GM12878 (cell line): Measurements from ENCODE around the gene MYO16. TPM values are rescaled to one million over a fixed set of nuclear protein-coding genes. Genes with fewer than 3 reads are reported as not detected.

ENCODE experiments used
- ATAC-seq: fragments of 200-7000 bp; cut with Tn5 transposase; 3 replicates; pipeline ENCODE4 v1.9.1; 2020; ENCODE audit warnings: mild to moderate bottlenecking, moderate library complexity
- BruUV-seq: library from RNA; stranded (reverse); fragments of 400-500 nt; replicated peaks from 2 replicates; lab custom pipeline; 2021; lab: Mats Ljungman, UMichigan
- CTCF ChIA-PET: fragments of 300-600 bp; sonication (Branson Sonifier 250); formaldehyde crosslinking; extraction: SDS; loops from one replicate; lab custom pipeline; 2021; ENCODE audit warnings: inconsistent platforms; lab: Yijun Ruan, JAX
- POLR2A ChIA-PET: fragments of 350-600 bp; formaldehyde crosslinking; extraction: SDS; loops from one replicate; lab custom pipeline; 2021; ENCODE audit warnings: inconsistent platforms; lab: Charles Lee
- RAD21 ChIA-PET: fragments of 300-600 bp; sonication (Branson Sonifier 250); formaldehyde crosslinking; loops from one replicate; lab custom pipeline; 2023; ENCODE audit warnings: antibody characterized with exemption; ENCODE audit not compliant: unreplicated experiment; lab: Charles Lee
- SMC1A ChIA-PET: fragments of 300-600 bp; sonication (Branson Sonifier 250); formaldehyde crosslinking; loops from one replicate; lab custom pipeline; 2023; ENCODE audit not compliant: unreplicated experiment, uncharacterized antibody; lab: Charles Lee
- DNase-seq: peaks from one replicate; pipeline ENCODE4 v3.0.0-alpha.2; 2011; ENCODE audit warnings: low read depth, low spot score
- FAIRE-seq: peaks from 3 replicates; lab custom pipeline; 2011; peaks lifted over from hg19 to GRCh38; lab: Jason Lieb, UNC
- H2AFZ ChIP-seq: 2 replicates; pipeline ENCODE4 v1.6.0; 2011; ENCODE audit warnings: low read depth, low read length, control low read depth; ENCODE audit not compliant: control insufficient read depth
- H3K27ac ChIP-seq: 2 replicates; pipeline ENCODE4 v1.5.1; 2011; ENCODE audit warnings: control low read depth; ENCODE audit not compliant: control insufficient read depth, insufficient read depth
- H3K27me3 ChIP-seq, 2 experiments: replicated peaks in 1 of 2; 2 replicates each; pipeline versions ENCODE4 v1.6.0 to v1.6.1; 2011; ENCODE audit warnings: low read length in 1 of 2; ENCODE audit not compliant: control insufficient read depth in 2 of 2, insufficient read depth in 2 of 2
- H3K36me3 ChIP-seq, 2 experiments: 2 replicates each; pipeline ENCODE4 v1.5.1; 2011; ENCODE audit warnings: low read length in 1 of 2; ENCODE audit not compliant: control insufficient read depth in 2 of 2, insufficient read depth in 2 of 2
- H3K4me1 ChIP-seq: 2 replicates; pipeline ENCODE4 v1.6.1; 2011; ENCODE audit warnings: mild to moderate bottlenecking, low read length, moderate library complexity, mixed read lengths; ENCODE audit not compliant: control insufficient read depth, insufficient read depth
- H3K4me2 ChIP-seq: 2 replicates; pipeline ENCODE4 v1.6.0; 2011; ENCODE audit warnings: control low read depth; ENCODE audit not compliant: control insufficient read depth, insufficient read depth
- H3K4me3 ChIP-seq: fragments of 200-600 bp; sonication (generic); 2 replicates; pipeline ENCODE4 v1.5.1; 2016
- H3K79me2 ChIP-seq: 2 replicates; pipeline ENCODE4 v1.6.0; 2011; ENCODE audit warnings: low read length; ENCODE audit not compliant: control insufficient read depth, insufficient read depth
- H3K9ac ChIP-seq: 2 replicates; pipeline ENCODE4 v1.8.0; 2011; ENCODE audit warnings: low read length, control low read depth, mixed read lengths; ENCODE audit not compliant: control insufficient read depth, insufficient read depth
- H3K9me3 ChIP-seq: replicated peaks from 3 replicates; pipeline ENCODE4 v1.5.1; 2011; ENCODE audit warnings: mild to moderate bottlenecking, low read length; ENCODE audit not compliant: control insufficient read depth, insufficient read depth
- H4K20me1 ChIP-seq: 2 replicates; pipeline ENCODE4 v1.6.0; 2011; ENCODE audit not compliant: control insufficient read depth, insufficient read depth
- BCLAF1 ChIP-seq: fragments of 450-650 bp; IDR thresholded peaks from 2 replicates; pipeline ENCODE4 v1.6.1; 2017; ENCODE audit warnings: antibody characterized with exemption, mild to moderate bottlenecking, moderate library complexity
- CREB1 ChIP-seq: IDR thresholded peaks from 2 replicates; pipeline ENCODE4 v1.6.1; 2012; ENCODE audit warnings: low read depth, mild to moderate bottlenecking, inconsistent platforms
- FOXK2 ChIP-seq: fragments of 450-650 bp; IDR thresholded peaks from 2 replicates; pipeline ENCODE4 v1.6.1; 2017; ENCODE audit warnings: mild to moderate bottlenecking, moderate library complexity
- NFYA ChIP-seq: IDR thresholded peaks from 2 replicates; pipeline ENCODE4 v1.6.1; 2011; ENCODE audit warnings: low read depth, mild to moderate bottlenecking, low read length, improper control_type of control experiment, borderline replicate concordance
- RCOR1 ChIP-seq: conservative IDR thresholded peaks from 2 replicates; pipeline ENCODE4 v1.6.1; 2012; ENCODE audit warnings: low read depth, low read length, improper control_type of control experiment
- RELB ChIP-seq: fragments of 450-650 bp; IDR thresholded peaks from 2 replicates; pipeline ENCODE4 v1.6.1; 2017; ENCODE audit warnings: low read depth, mild to moderate bottlenecking, moderate library complexity
- REST ChIP-seq: IDR thresholded peaks from 2 replicates; pipeline ENCODE4 v1.6.1; 2012; ENCODE audit warnings: mild to moderate bottlenecking, low read depth, low read length
- SMAD1 ChIP-seq: fragments of 450-650 bp; IDR thresholded peaks from 2 replicates; pipeline ENCODE4 v1.6.1; 2018; ENCODE audit warnings: mild to moderate bottlenecking, low read depth; ENCODE audit not compliant: partially characterized antibody
- STAT3 ChIP-seq: IDR thresholded peaks from 2 replicates; pipeline ENCODE4 v1.6.1; 2011; ENCODE audit warnings: low read depth, low read length, improper control_type of control experiment
- TARDBP ChIP-seq: IDR thresholded peaks from 2 replicates; pipeline ENCODE4 v1.6.1; 2016; ENCODE audit warnings: borderline replicate concordance
- USF1 ChIP-seq: IDR thresholded peaks from 2 replicates; pipeline ENCODE4 v1.6.1; 2011; ENCODE audit warnings: borderline replicate concordance, low read depth, mild to moderate bottlenecking, moderate library complexity, mixed read lengths, low read length; ENCODE audit not compliant: insufficient read depth; ENCODE audit errors: extremely low read length
- YBX1 ChIP-seq: fragments of 450-650 bp; IDR thresholded peaks from 2 replicates; pipeline ENCODE4 v1.6.1; 2016; ENCODE audit warnings: antibody characterized with exemption
- ZNF622 ChIP-seq: fragments of 450-650 bp; IDR thresholded peaks from 2 replicates; pipeline ENCODE4 v1.6.1; 2017; ENCODE audit warnings: mild to moderate bottlenecking, inconsistent platforms
- WGBS: methylation state at CpG from one replicate; pipeline ENCODE4 v1.1.6; 2016; ENCODE audit warnings: low lambda C conversion rate; ENCODE audit not compliant: insufficient replicate concordance, insufficient coverage; ENCODE audit errors: missing lambda C conversion rate; 5-methylcytosine and 5-hydroxymethylcytosine counted together
- in situ Hi-C: fragments of 300-500 bp; cut with MboI; formaldehyde crosslinking; loops from 9 replicates; pipeline ENCODE4 v1.14.3; 2018; ENCODE audit warnings: mixed read lengths
- intact Hi-C: fragments of 100-400 bp; cut with micrococcal nuclease; formaldehyde crosslinking; loops from one replicate; pipeline ENCODE4 v1.14.2; 2022; ENCODE audit not compliant: unreplicated experiment
- polyA plus RNA-seq, 11 experiments: library from polyadenylated mRNA; depleted of rRNA in 4 of 11; unstranded in 6 of 11; stranded (reverse) in 5 of 11; fragments of >200 nt; fragmentation: Nextera tagmentation in 4 of 11; fragmentation: Illumina TruSeq in 1 of 11; extraction: Ambion mirVana in 4 of 11; extraction: Trizol in 1 of 11; gene quantifications; 1 replicate in 1 of 11; 2 replicates in 10 of 11; pipeline versions ENCODE4 v1.2.1 to v1.2.3, GENCODE V29; 2011 to 2016; ENCODE audit warnings: inconsistent platforms in 2 of 11, missing spikeins in 2 of 11, low read depth in 1 of 11
- total RNA-seq, 4 experiments: library from RNA; depleted of rRNA in 3 of 4; stranded (reverse); fragments of >200 nt in 3 of 4; fragmentation: Illumina TruSeq in 1 of 4; extraction: Trizol in 1 of 4; gene quantifications; 2 replicates each; pipeline versions ENCODE4 v1.2.1 to v1.2.3, GENCODE V29; 2013 to 2021

The MYO16 gene
- total and polyA plus RNA-seq, 10 of the 15 experiments (the other 5 are each of a cell fraction or from before 2014, with no cell fraction given) = under 0.01 to 1.7 (median 0.05) TPM; not detected in 4

GRCh38 chr13:108924134-108924533 lies 294.7 kb downstream of the MYO16 start:
- Histone ChIP-seq H3K27me3 (no peaks in the 10 kb centered on the region), H3K9me3 (no peaks in the 10 kb centered on the region), H3K36me3 (no peaks in the 10 kb centered on the region), H3K9ac (no peak overlapping the region), H4K20me1 (no peaks in the 10 kb centered on the region), H3K4me3 (no peak overlapping the region), H3K27ac (no peak overlapping the region), H3K4me2 (no peak overlapping the region), H3K4me1 (no peaks in the 10 kb centered on the region), H3K79me2 (no peaks in the 10 kb centered on the region), H2AFZ (no peak overlapping the region)
- 13% methylated on average over 5 of the region's 5 CpGs for WGBS
- ChIA-PET POLR2A (no interaction called here), SMC1A (no interaction called here), RAD21 (no interaction called here), CTCF (interaction anchor here (0.6 kb wide), 1 partner anchor 26 kb away, joined by 3 read pairs; no protein-coding TSS in a partner anchor)
- FAIRE-seq (no peak), DNase-seq (no peak), ATAC-seq (no peak)
- no TSS peak for BruUV-seq
- TF ChIP-seq BCLAF1 (no peak), RCOR1 (no peak), REST (no peak), CREB1 (no peak), TARDBP (no peak), FOXK2 (no peak), YBX1 (no peak), USF1 (no peak), ZNF622 (no peak), STAT3 (no peak), SMAD1 (no peak), NFYA (no peak), RELB (no peak)
- intact Hi-C loops = no loop called here
- in situ Hi-C loops = no loop called here
